ENCODE results near the gene CDH4.

DNA sequence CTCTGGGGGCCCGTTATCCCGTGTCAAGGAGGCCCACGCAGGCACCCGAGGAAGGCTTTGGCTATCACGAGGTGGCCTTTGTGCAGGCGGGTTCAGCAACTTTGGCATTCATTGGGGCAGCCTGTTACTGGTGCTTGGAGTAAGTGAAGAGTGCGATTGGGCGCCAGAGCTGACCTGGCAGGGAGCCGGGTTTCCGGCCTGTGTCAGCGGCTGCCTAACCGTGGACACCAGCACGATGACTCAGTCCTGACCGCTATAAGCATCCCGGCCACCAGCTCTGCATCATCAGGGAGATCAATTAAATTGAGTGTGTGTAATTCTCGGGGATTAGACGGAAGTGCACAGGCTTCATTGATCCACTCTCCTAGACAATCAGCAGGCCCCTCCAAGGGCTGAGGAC lies 45.9 kb downstream of the CDH4 start:
- TF ChIP-seq CTCF (tag by site-specific recombination; IDR thresholded peaks at IDR 0.05) (no peak), ZNF664 (tag by site-specific recombination; IDR thresholded peaks at IDR 0.05) (no peak), SCRT1 (tag by site-specific recombination; IDR thresholded peaks at IDR 0.05; ENCODE audit: borderline replicate concordance) (no peak)
